K562 (cell line): Measurements from ENCODE around the gene DNASE1L1. TPM values are rescaled to one million over a fixed set of nuclear protein-coding genes. Genes with fewer than 3 reads are reported as not detected.
A peak's percentile ranks its signal among the peaks of the same experiment; 100 is the strongest.

Experiments used
- CXXC5 ChIP-seq: fragments of 250-450 bp; sonication (Bioruptor Pico); IDR thresholded peaks from 2 replicates; pipeline ENCODE4 v1.8.0; 2022; ENCODE audit warnings: inconsistent platforms, mild to moderate bottlenecking, moderate library complexity
- E2F6 ChIP-seq, 2 experiments: IDR thresholded peaks; 2 replicates each; pipeline ENCODE4 v1.6.1; 2011; ENCODE audit warnings: borderline replicate concordance in 1 of 2, control low read depth in 1 of 2, low read depth in 1 of 2, low read length in 1 of 2, mild to moderate bottlenecking in 1 of 2, mixed read lengths in 1 of 2, moderate library complexity in 1 of 2; ENCODE audit not compliant: insufficient read depth in 1 of 2, insufficient read length in 1 of 2, poor library complexity in 1 of 2, severe bottlenecking in 1 of 2; ENCODE audit errors: extremely low read depth in 1 of 2
- KDM5B ChIP-seq: fragments of 200-600 bp; sonication (generic); IDR thresholded peaks from 2 replicates; pipeline ENCODE4 v1.6.1; 2012; ENCODE audit warnings: low read depth, mild to moderate bottlenecking, moderate library complexity, low read length, control low read depth, inconsistent platforms; ENCODE audit not compliant: insufficient replicate concordance
- PHF8 ChIP-seq: fragments of 200-600 bp; sonication (generic); IDR thresholded peaks from 2 replicates; pipeline ENCODE4 v1.6.1; 2012; ENCODE audit warnings: mixed run types, mild to moderate bottlenecking, inconsistent platforms, low read length, moderate library complexity, borderline replicate concordance
- SRSF7 ChIP-seq: fragments of 200-400 bp; formaldehyde crosslinking; optimal IDR thresholded peaks from 2 replicates; pipeline ENCODE3; 2017; ENCODE audit warnings: mild to moderate bottlenecking, low read depth, low read length
- YY1 ChIP-seq, 3 experiments: IDR thresholded peaks; 2 replicates each; pipeline ENCODE4 v1.6.1; 2011; ENCODE audit warnings: low read length in 2 of 3, mild to moderate bottlenecking in 2 of 3, moderate library complexity in 2 of 3, borderline replicate concordance in 1 of 3, control low read depth in 1 of 3, low read depth in 1 of 3; ENCODE audit not compliant: insufficient read depth in 3 of 3, insufficient replicate concordance in 2 of 3, control insufficient read depth in 1 of 3, insufficient read length in 1 of 3; ENCODE audit errors: extremely low read depth in 1 of 3
- polyA plus RNA-seq, 8 experiments: library from polyadenylated mRNA; depleted of rRNA in 4 of 8; stranded (reverse) in 5 of 8; unstranded in 3 of 8; fragments of >200 nt; fragmentation: Nextera tagmentation in 2 of 8; fragmentation: Illumina TruSeq in 1 of 8; extraction: Ambion mirVana in 2 of 8; extraction: Trizol in 1 of 8; gene quantifications; 2 replicates each; pipeline versions ENCODE4 v1.2.1 to v1.2.3, GENCODE V29; 2011 to 2014; ENCODE audit warnings: inconsistent platforms in 1 of 8, missing spikeins in 1 of 8
- total RNA-seq, 7 experiments: library from RNA; depleted of rRNA in 6 of 7; stranded (reverse); fragments of >200 nt in 6 of 7; fragmentation: Illumina TruSeq in 2 of 7; extraction: Trizol in 2 of 7; gene quantifications; 2 replicates each; pipeline versions ENCODE4 v1.2.1 to v1.2.3, GENCODE V29; 2011 to 2021; ENCODE audit warnings: low replicate concordance in 1 of 7

DNASE1L1 gene
- total and polyA plus RNA-seq, 9 of the 15 experiments (the other 6 are each of a cell fraction or from before 2014, with no cell fraction given) = 0.73 to 12.6 (median 7.9) TPM

DNA sequence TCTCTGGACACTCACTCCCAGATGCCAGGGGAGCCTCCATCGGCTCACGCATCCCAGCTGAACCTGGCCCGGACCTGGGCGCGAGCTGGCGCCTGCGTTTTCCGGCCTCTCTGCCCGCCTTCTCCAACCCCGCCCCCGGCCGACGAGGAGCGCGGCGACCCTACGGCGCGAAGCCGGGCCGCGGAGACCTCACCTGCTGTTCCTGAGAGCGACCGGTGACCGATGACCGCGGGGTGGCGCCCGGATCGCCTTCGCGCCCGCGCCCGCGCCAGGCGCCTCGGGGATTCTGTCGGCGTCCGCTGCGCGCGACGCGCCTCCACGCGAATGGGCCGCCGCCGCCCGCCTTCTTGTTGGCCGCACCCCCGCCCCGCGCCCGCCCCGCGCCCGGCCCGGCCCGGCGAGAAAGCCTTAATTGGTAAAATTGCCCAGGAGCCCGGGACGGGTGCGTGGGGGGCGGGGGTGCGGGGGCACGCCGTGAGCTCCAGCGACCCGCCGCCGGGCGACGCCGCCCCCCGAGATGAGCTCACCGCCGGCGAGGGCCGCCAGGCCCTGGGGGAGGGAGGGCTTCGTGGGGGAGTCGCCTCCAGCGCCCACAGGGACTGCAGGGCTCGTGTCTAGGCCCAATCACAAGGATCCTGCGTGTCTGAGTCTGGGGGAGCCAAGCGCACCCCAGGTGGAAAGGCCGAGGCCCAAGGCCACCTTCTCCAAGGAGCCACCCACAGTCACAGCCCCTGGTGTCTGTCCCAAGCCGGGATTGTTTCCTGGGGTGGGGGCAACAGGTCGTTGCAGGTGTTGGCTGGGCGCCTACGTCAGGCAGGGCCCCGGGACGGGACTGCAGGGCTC, 34.5 kb downstream of the DNASE1L1 start, which contains the start of gene FLNA (continued):
- TF ChIP-seq KDM5B (peak; percentile 21), E2F6 (IDR thresholded peaks at IDR 0.05; ENCODE audit: borderline replicate concordance in 1 of 2, extremely low read depth in 1 of 2, insufficient read depth in 1 of 2, insufficient read length in 1 of 2, low read depth in 1 of 2, low read length in 1 of 2, poor library complexity in 1 of 2, severe bottlenecking in 1 of 2) (peak; percentile 50 to 88), YY1 (IDR thresholded peaks at IDR 0.05; ENCODE audit: borderline replicate concordance in 1 of 3, control insufficient read depth in 1 of 3, extremely low read depth in 1 of 3, insufficient read depth in 3 of 3, insufficient read length in 1 of 3, insufficient replicate concordance in 2 of 3, low read depth in 1 of 3, low read length in 2 of 3) (no peak), CXXC5 (peak; percentile 62), SRSF7 (no peak), PHF8 (peak; percentile 31; the same call in 1 of the 2 replicates)
